Fibroblast of lung (primary cell): ENCODE data around the gene SOX21.

ENCODE experiments used
- EZH2 ChIP-seq: IDR thresholded peaks from 2 replicates; pipeline ENCODE4 v1.5.1; 2012; ENCODE audit warnings: low read length, control low read depth, mild to moderate bottlenecking; ENCODE audit errors: missing control alignments
- TF ChIP-seq, protein P1 (sequence below), 2 donors: IDR thresholded peaks in 1 of 2; conservative IDR thresholded peaks in 1 of 2; 1 replicate in 1 of 2; 2 replicates in 1 of 2; pipeline ENCODE4 v1.5.1; 2011 to 2012; ENCODE audit warnings: low read length in 2 of 2, control low read depth in 1 of 2, inconsistent platforms in 1 of 2, low read depth in 1 of 2, mild to moderate bottlenecking in 1 of 2

DNA sequence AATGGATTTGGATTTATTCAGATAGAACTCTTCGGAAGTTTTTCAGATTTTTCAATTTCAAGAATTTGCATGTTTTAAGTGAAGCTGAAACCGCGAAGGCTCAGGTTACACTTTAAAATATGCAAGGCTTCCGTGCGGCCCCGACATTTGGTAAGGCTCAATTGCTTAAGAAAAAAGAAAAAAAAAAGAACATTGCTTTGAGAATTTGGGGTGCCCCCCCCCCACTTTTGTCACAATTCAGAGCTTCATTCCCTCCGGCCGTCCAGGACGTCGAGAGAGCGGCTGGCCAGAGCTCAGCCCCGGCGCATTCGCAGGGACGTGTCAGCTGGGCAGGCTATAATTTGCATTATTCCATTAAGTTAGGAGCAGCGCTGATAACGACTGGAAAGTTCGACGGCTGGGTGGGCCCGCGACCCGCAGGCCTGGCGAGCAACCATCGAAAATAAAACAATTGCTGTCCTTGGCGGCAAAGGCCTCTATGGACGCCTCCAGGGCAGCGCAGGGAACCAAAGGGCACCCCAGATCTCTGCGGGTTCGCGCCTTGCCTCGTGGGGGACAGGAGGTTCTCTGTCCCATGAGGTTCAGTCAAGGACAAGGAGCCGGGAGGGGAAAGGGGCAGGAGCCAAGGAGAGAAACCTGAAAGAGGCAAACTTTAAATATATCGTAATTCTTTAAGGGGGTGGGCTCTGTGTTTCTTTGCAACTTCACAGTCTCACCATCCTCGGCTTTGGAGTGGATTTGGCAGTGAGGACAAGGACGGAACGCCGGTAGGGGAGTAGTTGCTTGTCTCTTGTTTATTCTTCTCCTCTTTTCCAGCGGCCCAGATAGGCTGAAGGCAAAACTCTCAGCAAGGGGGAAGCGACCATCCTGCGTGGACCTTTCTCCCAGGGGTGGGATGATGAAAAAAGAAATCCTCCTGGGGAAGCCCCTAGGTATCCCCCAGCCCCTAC is 7.0 kb downstream of the SOX21 start:
- peak; percentile 66 for TF ChIP-seq EZH2
- TF ChIP-seq, protein P1, sequence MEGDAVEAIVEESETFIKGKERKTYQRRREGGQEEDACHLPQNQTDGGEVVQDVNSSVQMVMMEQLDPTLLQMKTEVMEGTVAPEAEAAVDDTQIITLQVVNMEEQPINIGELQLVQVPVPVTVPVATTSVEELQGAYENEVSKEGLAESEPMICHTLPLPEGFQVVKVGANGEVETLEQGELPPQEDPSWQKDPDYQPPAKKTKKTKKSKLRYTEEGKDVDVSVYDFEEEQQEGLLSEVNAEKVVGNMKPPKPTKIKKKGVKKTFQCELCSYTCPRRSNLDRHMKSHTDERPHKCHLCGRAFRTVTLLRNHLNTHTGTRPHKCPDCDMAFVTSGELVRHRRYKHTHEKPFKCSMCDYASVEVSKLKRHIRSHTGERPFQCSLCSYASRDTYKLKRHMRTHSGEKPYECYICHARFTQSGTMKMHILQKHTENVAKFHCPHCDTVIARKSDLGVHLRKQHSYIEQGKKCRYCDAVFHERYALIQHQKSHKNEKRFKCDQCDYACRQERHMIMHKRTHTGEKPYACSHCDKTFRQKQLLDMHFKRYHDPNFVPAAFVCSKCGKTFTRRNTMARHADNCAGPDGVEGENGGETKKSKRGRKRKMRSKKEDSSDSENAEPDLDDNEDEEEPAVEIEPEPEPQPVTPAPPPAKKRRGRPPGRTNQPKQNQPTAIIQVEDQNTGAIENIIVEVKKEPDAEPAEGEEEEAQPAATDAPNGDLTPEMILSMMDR (conservative IDR thresholded peaks at IDR 0.05 in 1 of 2, IDR thresholded peaks at IDR 0.05 in 1 of 2; ENCODE audit: low read depth in 1 of 2, low read length in 2 of 2): no peak
